ENCODE measurements around the gene MDH1B.

Gene MDH1B

GRCh38 chr2:206693399-206694137 is 71.6 kb downstream of the MDH1B start:
- no peak for DNase-seq (ENCODE audit: low read depth in 2 of 2)

- no peak for DNase-seq (ENCODE audit: low read depth in 2 of 2)
These were observed 72.2 kb downstream of the MDH1B start for GRCh38 chr2:206692971-206693370.

- DNase-seq (ENCODE audit: low read depth in 2 of 2) = no peak
These were observed 76.1 kb downstream of the MDH1B start for GRCh38 chr2:206688990-206689389.

GRCh38 chr2:206688453-206688852 is 76.7 kb downstream of the MDH1B start:
- no peak for DNase-seq (ENCODE audit: low read depth in 2 of 2)

Data from stimulated activated CD8-positive, alpha-beta memory T cell treated with anti-CD3 and anti-CD28 coated beads, Interleukin-2, amount 100 ng/mL, for 48 hours (primary cell).